Lower leg skin (tissue), 4 donors: Measurements from ENCODE around the gene BLMH. TPM values are rescaled to one million over a fixed set of nuclear protein-coding genes. Genes with fewer than 3 reads are reported as not detected.

ENCODE experiments used
- DNase-seq, 2 donors: peaks; one replicate each; pipeline ENCODE4 v3.0.0-alpha.2; 2019; ENCODE audit warnings: low spot score in 2 of 2
- H3K4me3 ChIP-seq: fragments of 200-600 bp; sonication (generic); 2 replicates; pipeline ENCODE4 v1.5.1; 2017; ENCODE audit warnings: mild to moderate bottlenecking, low read depth; ENCODE audit not compliant: poor library complexity, severe bottlenecking
- CTCF ChIP-seq, 3 donors: fragments of 450-650 bp; IDR thresholded peaks; one replicate each; pipeline ENCODE4 v1.5.1; 2016; ENCODE audit warnings: antibody characterized with exemption in 3 of 3, mild to moderate bottlenecking in 3 of 3, moderate library complexity in 2 of 3
- POLR2A ChIP-seq, 2 donors: fragments of 450-650 bp; IDR thresholded peaks; one replicate each; pipeline ENCODE4 v1.6.1; 2016 to 2017; ENCODE audit warnings: antibody characterized with exemption in 2 of 2, mild to moderate bottlenecking in 1 of 2, moderate library complexity in 1 of 2
- WGBS, 2 donors: methylation state at CpG; one replicate each; pipeline ENCODE4 v1.1.5; 2018; 5-methylcytosine and 5-hydroxymethylcytosine counted together
- intact Hi-C: fragments of 100-400 bp; cut with DNase I; formaldehyde crosslinking; loops from one replicate; pipeline ENCODE4 v1.15.0; 2023; ENCODE audit warnings: low total_unique reads
- total RNA-seq, 4 donors: library from RNA; depleted of rRNA; stranded (reverse); fragments of >200 nt; gene quantifications; one replicate each; pipeline ENCODE4 v1.1.0, GENCODE V29; 2016

The BLMH gene
- total RNA-seq, 4 donors from 2014 or later, result 139 to 237 (median 177) TPM

- 51 to 53% methylated on average over 3 of the region's 3 CpGs for WGBS, 2 donors
- TF ChIP-seq POLR2A (IDR thresholded peaks at IDR 0.05) (no peak), CTCF (IDR thresholded peaks at IDR 0.05) (no peak)
- H3K4me3 ChIP-seq, result no peak overlapping the region
- intact Hi-C loops, result no loop called here
- DNase-seq, result no peak
Observed at GRCh38 chr17:30225112-30225511, 66.6 kb downstream of the BLMH start.

- TF ChIP-seq CTCF (IDR thresholded peaks at IDR 0.05) (no peak), POLR2A (IDR thresholded peaks at IDR 0.05) (no peak)
- WGBS, 2 donors, result 61 to 77% methylated on average over 8 of the region's 8 CpGs
- intact Hi-C loops, result no loop called here
- no peak for DNase-seq
- H3K4me3 ChIP-seq, result no peak overlapping the region
Observed at GRCh38 chr17:30224419-30224960, 67.3 kb downstream of the BLMH start.

GRCh38 chr17:30222721-30223175, 69.0 kb downstream of the BLMH start:
- 89 to 94% methylated on average over 12 to 13 of the region's 13 CpGs for WGBS, 2 donors
- TF ChIP-seq POLR2A (IDR thresholded peaks at IDR 0.05) (no peak), CTCF (IDR thresholded peaks at IDR 0.05) (no peak)
- intact Hi-C loops, result no loop called here
- H3K4me3 ChIP-seq, result no peak overlapping the region
- DNase-seq, result peak in 1 of 2 donors; percentile 37

GRCh38 chr17:30222251-30222650, 69.5 kb downstream of the BLMH start:
- TF ChIP-seq CTCF (IDR thresholded peaks at IDR 0.05) (no peak), POLR2A (IDR thresholded peaks at IDR 0.05) (no peak)
- WGBS, 2 donors, result 89% methylated on average over 4 of the region's 4 CpGs

GRCh38 chr17:30221346-30221745, 70.4 kb downstream of the BLMH start:
- TF ChIP-seq CTCF (IDR thresholded peaks at IDR 0.05) (no peak), POLR2A (IDR thresholded peaks at IDR 0.05) (no peak)
- no peak overlapping the region for H3K4me3 ChIP-seq
- 88 to 89% methylated on average over 9 to 10 of the region's 10 CpGs for WGBS, 2 donors
- DNase-seq, result no peak
- intact Hi-C loops, result no loop called here

More at GRCh38 chr17:30222251-30222650, 69.5 kb downstream of the BLMH start:
- DNase-seq, result no peak
- intact Hi-C loops, result no loop called here
- no peak overlapping the region for H3K4me3 ChIP-seq

- no peak for DNase-seq
- H3K4me3 ChIP-seq, result no peak overlapping the region
- TF ChIP-seq POLR2A (IDR thresholded peaks at IDR 0.05), result no peak
- no peak for TF ChIP-seq CTCF (IDR thresholded peaks at IDR 0.05)
- intact Hi-C loops, result no loop called here
- WGBS, 2 donors, result 88 to 89% methylated on average over 5 of the region's 5 CpGs
Observed at GRCh38 chr17:30220414-30220813, 71.3 kb downstream of the BLMH start.
